ENCODE data around the gene CYLD.
A peak's percentile ranks its signal among the peaks of the same experiment; 100 is the strongest.

CYLD gene

DNA sequence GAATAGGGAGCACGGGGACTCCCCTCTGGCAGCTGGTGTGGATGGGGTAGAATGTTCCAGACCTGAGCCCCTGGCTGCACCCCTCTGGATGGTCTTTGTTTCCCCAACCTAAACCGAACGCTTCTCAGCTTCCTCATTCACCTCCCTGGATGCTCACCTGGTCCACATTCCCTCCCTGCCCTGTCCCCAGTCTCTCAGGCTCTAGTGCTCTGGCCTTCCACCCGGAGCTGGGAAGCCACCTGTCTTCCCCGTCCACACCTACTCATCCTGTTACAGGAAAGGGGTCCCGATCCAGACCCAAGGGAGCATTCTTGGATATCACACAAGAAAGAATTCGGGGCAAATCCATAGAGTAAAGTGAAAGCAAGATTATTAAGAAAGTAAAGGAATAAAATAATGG lies 73.5 kb downstream of the CYLD start:
- DNase-seq (ENCODE audit: low read depth in 1 of 2, low spot score in 1 of 2), result no peak

DNA sequence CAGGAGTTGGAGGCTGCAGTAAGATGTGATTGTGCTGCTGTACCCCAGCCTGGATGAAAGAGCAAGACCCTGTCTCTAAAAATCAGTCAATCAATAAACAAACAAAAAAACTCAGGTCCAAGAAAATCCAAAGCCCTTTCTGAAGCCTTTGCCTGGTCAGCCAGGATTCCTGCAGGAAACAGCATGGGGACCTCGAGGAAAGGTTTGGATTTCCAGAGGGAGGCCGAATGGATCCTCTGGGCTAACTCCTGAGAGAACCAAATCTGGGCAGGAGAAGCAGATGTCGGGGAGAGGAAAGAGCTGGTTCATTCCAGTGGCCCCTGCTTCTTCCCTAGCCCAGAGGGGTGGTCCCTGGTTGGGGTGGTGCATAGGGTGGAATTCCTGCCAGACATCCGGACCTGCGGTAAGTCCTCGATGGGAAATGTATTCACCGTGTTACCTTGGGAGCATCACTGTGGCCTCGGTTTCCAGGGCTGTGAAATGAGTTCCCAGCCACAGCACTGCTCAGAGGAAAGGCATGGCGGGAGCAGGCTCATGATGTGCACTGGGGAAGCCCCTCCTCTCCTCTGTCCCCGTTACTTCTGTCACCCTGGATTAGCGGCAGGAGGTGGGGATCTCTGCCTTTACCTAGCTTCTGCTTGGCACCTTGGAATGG lies 75.1 kb downstream of the CYLD start:
- DNase-seq (ENCODE audit: low read depth in 1 of 2, low spot score in 1 of 2), result no peak

DNA sequence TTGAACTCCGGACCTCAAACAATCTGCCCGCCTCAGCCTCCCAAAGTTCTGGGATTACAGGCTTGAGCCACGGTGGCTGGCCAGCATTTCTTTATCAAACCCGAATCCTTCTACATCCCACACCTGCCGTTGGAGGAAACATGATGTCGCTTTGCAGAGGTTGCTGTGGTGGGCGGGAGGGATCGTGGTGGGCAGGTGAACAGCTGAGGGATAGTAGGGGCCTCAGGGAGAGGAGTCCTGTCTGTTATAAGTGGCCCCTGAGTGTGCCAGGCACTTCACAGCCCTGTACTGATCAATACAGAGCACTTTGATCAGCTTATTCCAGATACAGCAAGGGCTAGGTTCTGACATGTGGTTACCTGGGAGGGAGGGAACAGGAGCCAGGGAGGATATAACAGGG lies 76.5 kb downstream of the CYLD start:
- no peak for DNase-seq (ENCODE audit: low read depth in 1 of 2, low spot score in 1 of 2)

DNA sequence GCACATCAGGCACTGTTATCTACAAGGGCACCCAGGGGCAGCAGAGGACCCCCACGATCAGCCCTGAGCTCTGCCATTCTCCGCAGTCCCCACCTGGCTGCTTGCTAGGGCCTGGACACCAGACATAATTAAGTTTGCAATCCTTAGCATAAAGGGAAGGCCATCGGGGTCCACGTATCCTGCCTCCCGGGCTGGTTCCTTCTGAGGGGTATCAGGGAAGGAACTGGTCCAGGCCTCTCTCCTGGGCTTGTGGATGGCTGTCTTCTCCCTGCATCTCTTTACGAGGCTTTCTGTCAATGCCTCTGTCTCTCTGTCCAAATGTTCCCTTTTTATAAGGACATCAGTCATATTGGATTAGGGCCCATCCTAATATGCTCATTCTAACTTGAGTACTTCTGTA lies 77.8 kb downstream of the CYLD start:
- DNase-seq (ENCODE audit: low read depth in 1 of 2, low spot score in 1 of 2), result no peak

DNA sequence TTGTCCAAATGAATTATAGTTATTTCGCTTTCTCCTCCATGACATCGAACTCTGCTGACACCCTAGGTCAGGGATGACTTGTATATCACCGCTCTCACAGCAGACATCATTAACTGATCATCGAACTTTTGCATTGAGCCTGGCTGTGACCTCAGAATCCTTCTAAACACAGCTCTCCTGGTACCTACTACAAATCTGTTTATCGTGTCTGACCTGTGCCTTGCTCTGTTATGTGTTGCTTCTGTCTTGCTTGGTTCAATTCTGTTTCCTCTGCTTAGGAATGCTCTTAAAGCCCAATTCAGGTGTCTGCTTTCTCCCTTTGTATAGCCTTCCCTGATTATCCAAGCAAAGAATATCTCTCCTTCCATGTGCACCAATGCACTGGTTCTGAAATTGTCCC lies 78.3 kb downstream of the CYLD start:
- DNase-seq (ENCODE audit: low read depth in 1 of 2, low spot score in 1 of 2), result no peak

DNA sequence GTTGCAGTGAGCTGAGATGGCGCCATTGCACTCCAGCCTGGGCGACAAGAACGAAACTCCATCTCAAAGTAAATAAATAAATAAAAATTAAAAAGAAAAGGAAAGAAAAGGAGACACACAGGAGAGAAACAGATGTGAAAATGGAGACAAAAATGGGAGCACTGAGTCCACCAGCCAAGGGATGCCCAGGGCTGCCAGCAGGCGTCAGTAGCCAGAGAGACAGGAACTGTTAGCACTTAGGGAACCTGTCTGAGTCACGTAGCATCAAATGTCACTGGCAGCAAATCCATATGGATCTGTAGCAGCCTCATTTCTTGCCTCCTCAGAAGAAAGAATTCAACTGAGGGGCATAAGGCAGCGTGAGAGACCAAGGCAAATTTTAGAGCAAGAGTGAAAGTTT lies 79.7 kb downstream of the CYLD start:
- DNase-seq (ENCODE audit: low read depth in 1 of 2, low spot score in 1 of 2), result no peak

DNA sequence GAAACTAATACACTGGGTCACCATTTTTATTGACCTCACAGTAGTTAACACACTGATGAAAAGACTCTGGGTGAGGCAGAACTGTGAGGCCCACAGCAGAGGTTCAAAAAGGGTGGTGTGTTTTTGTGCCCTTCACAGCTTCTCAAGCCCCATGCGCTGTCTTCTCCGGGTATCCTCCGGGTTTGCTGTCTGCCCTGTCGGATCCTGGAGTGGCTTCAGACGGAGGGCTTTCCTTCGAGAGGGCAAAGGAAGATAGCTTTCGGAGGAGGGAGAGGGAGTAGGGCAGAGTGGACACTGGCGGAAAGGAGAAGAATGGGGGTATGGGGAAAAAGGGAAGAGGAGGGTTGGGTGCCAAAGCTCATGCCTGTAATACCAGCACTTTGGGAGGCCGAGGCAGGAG lies 80.8 kb downstream of the CYLD start:
- no peak for DNase-seq (ENCODE audit: low read depth in 1 of 2, low spot score in 1 of 2)

DNA sequence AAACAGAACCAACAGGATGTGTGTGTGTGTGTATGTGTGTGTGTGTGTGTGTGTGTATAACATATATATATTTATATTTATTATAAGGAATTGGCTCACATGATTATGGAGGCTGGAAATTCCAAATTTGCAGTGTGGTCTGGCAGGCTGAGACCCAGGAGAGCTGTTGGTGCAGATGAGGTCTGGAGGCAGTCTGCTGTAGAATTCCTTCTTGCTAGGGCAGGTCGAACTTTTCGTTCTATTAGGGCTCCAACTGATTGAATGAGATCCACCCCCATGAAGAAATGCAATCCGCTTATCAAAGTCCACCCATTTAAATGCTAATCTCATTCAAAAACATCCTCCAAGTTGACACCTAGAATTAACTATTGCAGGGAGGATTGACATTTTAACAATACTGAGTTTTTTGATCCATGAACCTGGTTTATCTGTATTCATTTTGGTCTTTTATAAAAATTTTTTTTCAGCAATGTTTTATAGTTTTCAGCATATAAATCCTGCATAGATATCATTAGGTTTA lies 85.0 kb downstream of the CYLD start:
- DNase-seq (ENCODE audit: low read depth in 1 of 2, low spot score in 1 of 2), result no peak

DNA sequence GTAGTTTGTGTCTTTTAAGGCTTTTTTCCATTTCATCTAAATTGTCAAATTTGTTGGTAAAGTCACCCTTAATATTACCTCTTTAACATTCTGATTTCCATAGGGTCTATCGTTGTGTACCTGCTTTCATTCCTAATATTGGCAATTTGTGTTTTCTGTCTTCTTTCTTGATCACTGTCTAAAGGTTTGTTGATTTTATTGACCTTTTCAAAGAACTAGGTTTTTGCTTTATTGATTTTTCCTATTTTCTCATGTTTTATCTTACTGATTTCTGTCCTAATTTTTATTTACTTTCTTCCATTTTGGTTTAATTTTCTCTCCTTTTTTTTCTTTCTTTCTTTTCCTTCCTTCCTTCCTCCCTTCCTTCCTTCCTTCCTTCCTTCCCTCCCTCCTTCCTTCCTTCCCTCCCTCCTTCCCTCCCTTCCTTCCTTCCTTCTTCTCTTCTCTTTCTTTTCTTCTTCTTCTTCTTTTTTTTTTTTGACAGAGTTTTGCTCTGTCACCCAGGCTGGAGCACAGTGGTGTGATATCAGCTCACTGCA lies 86.3 kb downstream of the CYLD start:
- no peak for DNase-seq (ENCODE audit: low read depth in 1 of 2, low spot score in 1 of 2)

DNA sequence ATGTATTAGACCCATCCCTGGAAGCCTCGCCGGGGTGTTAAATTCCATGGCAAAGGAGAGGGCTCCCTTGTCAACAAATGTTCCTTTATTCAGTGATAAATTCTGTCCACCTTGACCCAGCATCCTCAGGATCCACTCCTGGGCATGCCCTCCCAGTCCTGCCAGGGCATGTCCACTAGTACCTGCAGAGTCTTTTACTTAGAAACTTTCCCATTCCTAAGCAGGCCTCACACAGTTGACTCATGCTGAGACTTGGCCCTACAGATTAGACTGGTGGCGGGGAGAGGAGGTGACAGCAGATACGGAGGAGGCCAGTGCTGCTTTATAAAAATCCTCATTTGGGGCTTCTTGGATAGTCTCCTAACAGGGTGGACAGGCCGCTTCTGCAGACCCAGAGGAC lies 88.8 kb downstream of the CYLD start:
- DNase-seq (ENCODE audit: low read depth in 1 of 2, low spot score in 1 of 2), result no peak

DNA sequence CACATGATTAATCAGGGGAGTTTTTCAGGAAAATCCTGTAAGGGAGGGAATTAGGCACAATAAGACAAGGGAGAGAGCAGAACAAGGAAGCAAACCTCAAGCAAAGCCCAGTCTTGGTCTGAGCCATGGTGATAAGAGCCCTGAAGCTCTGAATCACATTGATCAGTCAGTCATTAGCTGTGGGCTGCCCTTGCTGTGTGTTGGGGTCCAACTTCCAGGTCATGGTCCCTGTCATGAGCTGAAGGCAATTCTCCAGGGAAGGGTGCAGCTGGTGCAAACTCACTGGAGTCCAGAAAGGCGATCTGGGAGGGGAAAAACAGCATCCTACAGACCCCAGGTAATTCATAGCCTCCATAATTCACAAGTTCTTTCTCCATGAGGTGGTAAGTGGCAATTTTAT lies 89.9 kb downstream of the CYLD start:
- no peak for DNase-seq (ENCODE audit: low read depth in 1 of 2, low spot score in 1 of 2)

DNA sequence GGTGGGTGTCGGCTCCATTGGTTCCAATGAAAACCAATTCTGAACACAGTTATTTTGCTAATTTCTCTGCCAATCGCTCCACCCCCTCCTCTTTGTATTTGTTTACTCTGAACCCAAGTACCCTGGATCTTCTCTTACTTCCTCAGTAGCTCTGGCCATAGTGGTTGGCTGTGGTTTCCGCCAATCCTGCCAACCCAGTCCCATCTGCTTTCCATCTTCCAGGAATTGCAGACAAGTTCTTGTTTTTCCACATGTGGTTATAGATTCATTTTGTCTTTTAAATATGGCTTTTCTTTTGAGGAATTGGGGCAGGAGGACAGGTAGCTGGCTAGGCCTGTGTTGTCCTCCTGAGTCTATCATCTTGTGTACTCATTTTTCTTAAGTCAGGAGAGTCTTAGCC lies 92.0 kb downstream of the CYLD start:
- DNase-seq (ENCODE audit: low read depth in 1 of 2, low spot score in 1 of 2), result no peak

DNA sequence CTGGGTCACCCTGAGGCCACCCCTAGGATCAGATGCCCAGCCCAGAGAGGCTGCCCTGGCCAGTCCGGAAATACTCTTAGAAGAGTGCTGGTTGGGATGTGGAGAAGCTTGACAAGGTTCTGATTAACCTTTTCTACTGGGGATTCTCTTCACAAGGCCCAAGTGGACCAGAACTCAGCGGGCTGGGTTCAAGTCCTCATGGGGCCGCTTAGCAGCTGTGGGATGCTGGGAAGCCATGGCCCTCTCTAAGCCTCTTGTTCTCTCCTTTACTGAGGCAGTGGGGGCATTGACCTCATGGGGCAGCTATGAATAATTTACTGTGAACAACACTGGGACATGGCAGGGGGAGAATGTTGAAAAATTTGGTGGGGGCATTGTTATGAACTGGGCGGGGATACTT lies 92.8 kb downstream of the CYLD start:
- DNase-seq (ENCODE audit: low read depth in 1 of 2, low spot score in 1 of 2), result no peak

DNA sequence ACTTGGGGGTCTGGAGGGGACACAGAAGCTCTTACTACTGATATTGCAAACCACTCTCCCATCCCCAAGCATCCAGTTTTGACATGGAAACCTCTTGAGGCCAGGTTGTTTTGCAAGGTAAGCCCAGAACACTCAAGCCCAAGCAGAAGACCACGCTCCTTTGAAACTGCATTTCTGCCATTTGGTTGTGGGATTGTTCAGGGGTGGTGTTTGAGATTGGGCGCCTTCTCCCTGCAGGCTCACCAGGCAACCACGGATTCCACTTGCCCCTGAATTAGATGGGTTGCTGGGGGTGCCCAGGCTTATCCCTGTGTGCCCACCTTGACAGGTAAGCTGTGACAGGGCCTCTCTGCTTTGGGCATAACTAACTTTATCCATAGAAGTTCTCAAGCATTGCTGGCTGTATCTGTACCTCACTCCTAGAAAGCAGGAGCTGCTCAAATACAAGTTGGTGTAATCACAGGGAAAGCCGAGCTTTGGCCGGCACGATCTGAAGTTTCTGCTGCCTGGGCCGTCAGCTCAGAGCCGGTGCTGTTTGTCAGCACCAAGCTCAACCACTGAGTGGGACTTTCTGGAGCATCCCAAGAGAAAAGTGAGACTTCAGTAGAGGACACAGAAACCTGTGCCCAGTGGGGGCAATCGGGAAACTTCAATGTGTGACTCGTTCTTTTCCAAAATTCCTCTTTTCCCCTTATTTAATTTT lies 93.6 kb downstream of the CYLD start:
- DNase-seq (ENCODE audit: low read depth in 1 of 2, low spot score in 1 of 2), result no peak

DNA sequence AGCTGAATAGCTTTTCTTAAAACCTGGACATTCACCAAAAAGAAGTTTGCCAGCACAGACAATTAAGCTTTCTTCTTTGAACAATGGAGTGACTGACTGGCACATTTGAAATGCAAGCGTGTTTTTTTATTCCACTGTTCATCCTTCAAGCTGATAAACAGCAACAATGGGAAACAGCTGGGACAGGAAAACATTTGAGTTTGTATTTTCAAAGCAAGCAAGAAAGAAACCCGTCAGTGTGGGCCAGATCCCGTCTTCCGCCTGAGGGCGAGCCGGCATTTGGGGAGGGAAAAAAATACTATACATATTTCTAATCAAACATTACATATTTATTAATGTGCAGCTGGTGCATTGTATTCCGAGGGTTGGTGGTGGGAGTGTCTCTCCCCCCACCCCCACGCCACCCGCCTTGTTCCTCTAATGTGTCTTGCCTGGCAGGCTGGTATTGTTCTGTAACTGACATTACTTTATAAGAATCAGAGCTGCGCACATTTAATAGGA lies 94.3 kb downstream of the CYLD start:
- DNase-seq (ENCODE audit: low read depth in 1 of 2, low spot score in 1 of 2), result no peak

DNA sequence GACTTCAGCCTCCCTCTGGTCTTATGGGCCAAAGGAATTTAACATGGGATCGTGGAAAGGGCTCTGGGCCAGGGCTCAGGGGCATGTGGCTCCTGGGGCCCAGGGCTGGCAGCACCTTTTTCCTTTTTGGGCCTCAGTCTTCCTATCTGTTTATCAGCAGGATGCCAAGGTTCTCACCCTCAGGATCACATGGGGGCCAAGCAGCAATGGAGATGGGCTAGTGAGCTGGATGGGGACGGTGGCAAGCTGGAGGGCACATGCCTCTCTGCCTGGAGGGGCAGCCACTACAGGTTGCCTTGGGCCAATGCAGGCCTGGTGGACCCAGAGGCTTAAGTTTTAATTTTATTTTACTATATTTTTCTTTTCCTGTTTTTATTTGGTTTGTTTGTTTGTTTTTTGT lies 95.4 kb downstream of the CYLD start:
- DNase-seq (ENCODE audit: low read depth in 1 of 2, low spot score in 1 of 2), result no peak

DNA sequence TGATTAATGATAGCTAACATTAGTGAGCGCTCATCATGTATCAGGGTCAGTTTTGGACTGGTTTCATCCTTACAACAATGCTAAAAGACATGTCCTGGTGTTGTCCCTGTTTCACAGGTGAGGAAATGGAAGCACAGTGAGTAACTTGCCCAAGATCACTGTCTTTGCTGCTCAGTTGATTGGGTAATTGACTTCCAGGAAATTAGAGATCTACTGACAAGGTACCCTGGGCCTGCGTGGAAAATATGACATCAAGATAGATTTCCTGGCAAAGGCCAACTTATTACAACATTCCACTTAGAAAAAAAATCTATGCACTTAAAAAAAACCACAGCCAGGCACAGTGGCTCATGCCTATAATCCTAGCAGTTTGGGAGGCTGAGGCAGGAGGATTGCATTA lies 96.3 kb downstream of the CYLD start:
- no peak for DNase-seq (ENCODE audit: low read depth in 1 of 2, low spot score in 1 of 2)

DNA sequence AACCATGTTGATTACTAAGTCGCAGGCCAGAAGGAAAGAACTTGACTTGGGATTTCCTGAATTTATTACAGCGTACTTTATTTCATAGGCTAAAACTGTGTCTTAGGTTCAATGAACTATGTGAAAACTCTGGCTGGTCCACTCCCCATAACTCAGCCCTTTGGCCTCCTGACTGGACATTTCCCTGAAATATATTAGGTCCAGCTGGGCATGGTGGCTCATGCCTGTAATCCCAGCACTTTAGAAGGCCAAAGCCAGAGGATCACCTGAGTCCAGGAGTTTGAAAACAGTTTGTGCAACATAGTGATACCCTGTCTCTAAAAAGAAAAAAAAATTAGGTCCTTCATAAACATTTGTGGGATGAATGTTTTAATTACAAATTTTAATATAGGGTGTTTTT lies 97.0 kb downstream of the CYLD start:
- no peak for DNase-seq (ENCODE audit: low read depth in 1 of 2, low spot score in 1 of 2)

DNA sequence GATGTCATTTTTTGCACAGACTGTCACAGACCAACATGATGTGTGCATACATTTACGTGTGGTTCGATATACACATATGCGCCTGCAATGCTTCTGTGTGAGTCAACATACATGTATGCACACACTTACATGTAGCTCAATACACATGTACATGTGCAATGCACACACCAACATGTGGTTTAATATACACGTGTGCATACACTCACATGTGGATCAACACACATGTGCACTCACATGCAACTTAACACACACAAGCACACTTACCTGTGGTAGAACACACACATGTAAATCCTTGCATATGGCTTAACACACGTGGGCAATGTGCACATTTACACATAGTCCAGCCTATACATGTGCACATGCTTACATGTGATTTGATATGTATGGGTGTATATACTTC lies 97.5 kb downstream of the CYLD start:
- DNase-seq (ENCODE audit: low read depth in 1 of 2, low spot score in 1 of 2), result no peak

DNA sequence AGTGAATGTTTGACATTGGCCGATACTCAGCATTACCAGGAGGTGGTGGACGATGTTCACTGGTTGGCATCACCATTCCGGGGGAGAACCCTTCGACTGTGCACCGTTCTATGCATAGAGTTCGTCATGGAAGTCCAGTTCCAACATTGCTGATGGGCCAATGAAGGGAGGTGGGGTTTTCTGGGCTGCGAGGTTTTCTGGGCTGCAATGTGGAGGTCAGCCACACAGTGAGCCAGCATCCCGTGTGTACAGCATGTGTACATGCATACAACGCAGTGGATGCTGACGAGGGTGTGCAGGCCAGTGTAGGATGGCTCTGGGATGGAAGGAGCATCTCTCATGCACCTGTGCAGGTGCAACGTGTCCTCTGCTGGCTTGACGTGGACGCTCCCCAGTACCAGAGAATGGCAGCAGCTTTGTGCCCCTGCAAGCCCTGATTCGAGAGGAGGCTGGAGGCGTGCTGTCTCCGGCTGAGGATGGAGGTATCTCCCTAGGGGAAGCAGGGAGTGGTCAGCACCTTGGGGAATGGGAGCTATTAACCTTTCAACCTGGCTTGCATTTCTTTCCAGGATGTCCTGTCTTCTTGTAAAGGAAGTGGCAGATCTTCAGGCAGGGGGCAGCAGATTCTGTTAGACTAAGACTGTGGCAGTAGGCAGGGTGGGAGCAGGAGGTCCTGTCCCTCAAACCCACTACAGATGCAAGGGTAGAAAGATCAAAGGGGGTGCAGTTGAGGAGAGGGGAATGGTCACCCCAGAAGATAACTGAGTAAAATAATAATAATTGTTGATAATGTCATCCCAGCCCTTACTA lies 98.2 kb downstream of the CYLD start:
- DNase-seq (ENCODE audit: low read depth in 1 of 2, low spot score in 1 of 2), result no peak

DNA sequence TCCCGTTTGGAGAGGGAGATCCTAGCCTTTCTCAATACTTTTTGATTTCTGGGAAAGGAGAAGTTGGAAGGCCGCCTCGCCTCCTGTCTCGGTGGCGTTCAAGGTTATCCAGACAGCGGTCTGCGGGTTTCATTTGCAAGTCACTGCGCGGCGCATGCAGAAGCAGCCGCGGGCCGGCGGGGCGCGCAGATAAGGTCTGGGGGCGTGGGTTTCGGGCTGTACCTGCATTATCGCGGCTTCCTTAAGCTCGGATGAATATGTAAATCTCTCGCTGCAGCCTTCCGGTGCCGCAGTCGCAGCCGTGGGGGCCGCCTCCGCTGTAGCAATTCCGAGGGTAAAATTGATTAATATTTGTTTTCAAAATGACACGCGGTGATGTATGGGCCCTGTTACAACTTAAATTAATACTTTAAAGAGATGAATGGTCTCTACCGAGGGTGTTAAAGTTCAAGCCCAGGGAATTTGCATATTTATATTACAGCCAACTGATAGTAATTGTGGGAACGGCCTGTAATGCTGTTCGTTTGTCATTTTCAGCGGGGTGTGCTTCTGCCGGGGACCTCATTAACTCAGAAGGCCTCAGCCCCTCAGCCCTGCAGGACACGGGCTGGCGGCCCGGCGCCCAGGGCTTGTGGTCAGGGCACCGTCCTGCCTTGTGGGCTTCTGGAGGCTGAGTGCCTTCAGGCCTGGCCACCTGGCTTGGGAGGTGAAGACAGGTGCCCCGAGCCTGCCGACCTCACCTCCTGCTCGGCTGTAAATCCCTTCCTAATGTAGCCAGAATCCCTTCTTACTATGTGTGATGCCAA lies 99.4 kb downstream of the CYLD start:
- DNase-seq (ENCODE audit: low read depth in 1 of 2, low spot score in 1 of 2), result peak in 1 of 2 donors; percentile 14
